CD4-positive, alpha-beta T cell (primary cell): ENCODE results near the gene UVSSA. TPM values are rescaled to one million over a fixed set of nuclear protein-coding genes. Genes with fewer than 3 reads are reported as not detected.
A peak's percentile ranks its signal among the peaks of the same experiment; 100 is the strongest.

ENCODE experiments used
- ATAC-seq: fragments of 200-7000 bp; cut with Tn5 transposase; one replicate; pipeline ENCODE4 v1.10.0; 2022; ENCODE audit warnings: mild to moderate bottlenecking; ENCODE audit not compliant: poor library complexity
- CTCF ChIA-PET: fragments of 350-600 bp; sonication (Branson Sonifier 250); formaldehyde crosslinking; loops from one replicate; lab custom pipeline; 2021; ENCODE audit warnings: antibody characterized with exemption, inconsistent platforms; lab: Charles Lee
- POLR2A ChIA-PET: fragments of 350-600 bp; sonication (Branson Sonifier 250); formaldehyde crosslinking; loops from one replicate; lab custom pipeline; 2021; ENCODE audit warnings: antibody characterized with exemption, inconsistent platforms; lab: Charles Lee
- DNase-seq, 14 experiments: peaks; one replicate each; pipeline ENCODE4 v3.0.0-alpha.2; 2013 to 2020; ENCODE audit warnings: mixed read lengths in 2 of 14
- H3K27ac ChIP-seq, 2 donors: one replicate each; pipeline versions ENCODE4 v1.5.1 to v1.7.0; 2013; ENCODE audit warnings: low read length in 2 of 2, low read depth in 1 of 2, mild to moderate bottlenecking in 1 of 2
- H3K27me3 ChIP-seq, 2 experiments: 1 replicate in 1 of 2; 2 replicates in 1 of 2; pipeline versions ENCODE4 v1.6.1 to v1.7.0; 2013; ENCODE audit warnings: low read length in 2 of 2, control low read depth in 1 of 2, mild to moderate bottlenecking in 1 of 2, moderate library complexity in 1 of 2; ENCODE audit not compliant: insufficient read depth in 2 of 2, control insufficient read depth in 1 of 2
- H3K36me3 ChIP-seq: one replicate; pipeline ENCODE4 v1.6.1; 2013; ENCODE audit warnings: low read length, control low read depth; ENCODE audit not compliant: insufficient read depth
- H3K4me1 ChIP-seq: one replicate; pipeline ENCODE4 v1.6.1; 2013; ENCODE audit warnings: low read length, control low read depth; ENCODE audit not compliant: insufficient read depth
- H3K4me3 ChIP-seq: one replicate; pipeline ENCODE4 v1.5.1; 2013; ENCODE audit warnings: mild to moderate bottlenecking, low read length, moderate library complexity
- H3K9me3 ChIP-seq, 2 experiments: 1 replicate in 1 of 2; 2 replicates in 1 of 2; pipeline versions ENCODE4 v1.6.1 to v1.7.0; 2013; ENCODE audit warnings: low read length in 2 of 2, mild to moderate bottlenecking in 2 of 2, control low read depth in 1 of 2, moderate library complexity in 1 of 2; ENCODE audit not compliant: control insufficient read depth in 1 of 2, insufficient read depth in 1 of 2
- H3K27ac Mint-ChIP-seq: one replicate; pipeline ENCODE4 v1.8.0; 2020; ENCODE audit warnings: mixed read lengths
- H3K27me3 Mint-ChIP-seq: one replicate; pipeline ENCODE4 v1.8.0; 2021; ENCODE audit warnings: mixed read lengths
- H3K36me3 Mint-ChIP-seq: one replicate; pipeline ENCODE4 v1.8.0; 2021; ENCODE audit warnings: low read depth, mixed read lengths
- H3K4me1 Mint-ChIP-seq: one replicate; pipeline ENCODE4 v1.8.0; 2021; ENCODE audit warnings: low read depth, mixed read lengths
- H3K4me3 Mint-ChIP-seq: one replicate; pipeline ENCODE4 v1.8.0; 2020; ENCODE audit warnings: mild to moderate bottlenecking, mixed read lengths
- H3K9me3 Mint-ChIP-seq: one replicate; pipeline ENCODE4 v1.8.0; 2020; ENCODE audit warnings: mixed read lengths
- CTCF ChIP-seq: fragments of 200-600 bp; IDR thresholded peaks from one replicate; pipeline ENCODE4 v1.8.0; 2022; ENCODE audit warnings: antibody characterized with exemption, mild to moderate bottlenecking
- intact Hi-C, 2 experiments: fragments of 100-400 bp; cut with DNase I in 1 of 2; cut with micrococcal nuclease in 1 of 2; formaldehyde crosslinking; loops; one replicate each; pipeline versions ENCODE4 v1.15.1 to v1.9.0; 2023 to 2025; cut with DNase I, micrococcal nuclease
- total RNA-seq, 174 experiments: library from RNA in 2 of 174; stranded (reverse) in 2 of 174; gene quantifications; one replicate each; pipeline ENCODE4 v1.2.3 and lab custom pipeline; 2021 to 2026

UVSSA gene
- total RNA-seq, 2 experiments from 2014 or later, result 31.1 to 33.1 TPM

GRCh38 chr4:1347410-1347864, 429 bp downstream of the UVSSA start:
- Mint-ChIP-seq H3K4me3 (peak overlapping the region; percentile 91), H3K27me3 (no peaks in the 10 kb centered on the region), H3K9me3 (no peaks in the 10 kb centered on the region), H3K4me1 (peaks cover 60% of the 10 kb centered on the region), H3K36me3 (peaks cover 33% of the 10 kb centered on the region), H3K27ac (peak overlapping the region; percentile 96)
- peak in 11 of 14 experiments; percentile 14 to 68 (median 30) for DNase-seq
- H3K4me1 ChIP-seq, result peaks cover 45% of the 10 kb centered on the region
- no peaks in the 10 kb centered on the region for H3K9me3 ChIP-seq
- ChIA-PET CTCF (interaction anchor here (1.2 to 2.5 kb wide), 4 partner anchors 9 to 180 kb away, joined by 6 to 17 read pairs (median 8); partner anchors contain the start of gene MAEA), POLR2A (interaction anchor here (0.6 to 4.0 kb wide), 27 partner anchors 9 to 523 kb away, joined by 3 to 178 read pairs (median 7); partner anchors contain the start of genes CTBP1, FGFRL1, MAEA and NSD2)
- no peak for TF ChIP-seq CTCF
- peak overlapping the region; percentile 84 to 89 for H3K27ac ChIP-seq
- H3K27me3 ChIP-seq, result no peaks in the 10 kb centered on the region
- H3K4me3 ChIP-seq, result peak overlapping the region; percentile 77
- ATAC-seq, result no peak
- intact Hi-C loops, result loop anchor here (1.0 to 5.0 kb wide), 12 partner anchors 17 to 567 kb away; partner anchors contain the start of genes FGFRL1 (in 2 of the 2), GAK (in 1 of the 2), LETM1 (in 1 of the 2) and SLBP (in 1 of the 2)
- H3K36me3 ChIP-seq, result peaks cover 10% of the 10 kb centered on the region

GRCh38 chr4:1348014-1348513, 1.1 kb downstream of the UVSSA start:
- H3K27ac Mint-ChIP-seq, result peak overlapping the region; percentile 96
- CTCF ChIA-PET, result interaction anchor here (1.2 to 2.0 kb wide), 4 partner anchors 8 to 180 kb away, joined by 3 to 9 read pairs (median 6); no protein-coding TSS in a partner anchor
- peaks cover 46% of the 10 kb centered on the region for H3K4me1 ChIP-seq
- no peaks in the 10 kb centered on the region for H3K27me3 Mint-ChIP-seq
- H3K4me1 Mint-ChIP-seq, result peaks cover 57% of the 10 kb centered on the region
- POLR2A ChIA-PET, result interaction anchor here (0.7 to 4.0 kb wide), 12 partner anchors 9 to 372 kb away, joined by 3 to 178 read pairs (median 8); partner anchors contain the start of genes CTBP1, FGFRL1, MAEA and TACC3
- H3K9me3 Mint-ChIP-seq, result no peaks in the 10 kb centered on the region
- peak overlapping the region; percentile 77 for H3K4me3 ChIP-seq
- no peak for ATAC-seq
- H3K36me3 ChIP-seq, result peaks cover 15% of the 10 kb centered on the region
- no peaks in the 10 kb centered on the region for H3K9me3 ChIP-seq
- H3K4me3 Mint-ChIP-seq, result peak overlapping the region; percentile 91
- H3K27ac ChIP-seq, result peak overlapping the region; percentile 84 to 89
- no peaks in the 10 kb centered on the region for H3K27me3 ChIP-seq
- no peak for TF ChIP-seq CTCF
- no peak for DNase-seq
- peaks cover 33% of the 10 kb centered on the region for H3K36me3 Mint-ChIP-seq
- intact Hi-C loops, result loop anchor here (5.0 kb wide), 6 partner anchors 41 to 566 kb away; partner anchors contain the start of genes FGFRL1 (in 2 of the 2), GAK (in 1 of the 2), SLBP (in 1 of the 2) and TMEM175 (in 1 of the 2)

GRCh38 chr4:1348746-1349145, 1.7 kb downstream of the UVSSA start:
- ATAC-seq (no peak), DNase-seq (peak in 1 of 14 experiments; percentile 3)
- Histone ChIP-seq H3K27ac (no peak overlapping the region), H3K36me3 (peaks cover 21% of the 10 kb centered on the region), H3K27me3 (no peaks in the 10 kb centered on the region), H3K9me3 (no peaks in the 10 kb centered on the region), H3K4me1 (peaks cover 46% of the 10 kb centered on the region), H3K4me3 (no peak overlapping the region)
- Mint-ChIP-seq H3K27ac (peak overlapping the region; percentile 96), H3K4me3 (peak overlapping the region; percentile 68), H3K27me3 (no peaks in the 10 kb centered on the region), H3K36me3 (peaks cover 33% of the 10 kb centered on the region), H3K4me1 (peaks cover 57% of the 10 kb centered on the region), H3K9me3 (no peaks in the 10 kb centered on the region)
- CTCF ChIA-PET, result interaction anchor here (1.3 kb wide), 1 partner anchor 81 kb away, joined by 3 read pairs; no protein-coding TSS in a partner anchor
- POLR2A ChIA-PET, result interaction anchor here (2.4 to 4.0 kb wide), 2 partner anchors 8 to 98 kb away, joined by 10 to 178 read pairs; partner anchors contain the start of gene CTBP1
- no peak for TF ChIP-seq CTCF
- intact Hi-C loops, result loop anchor here (5.0 kb wide), 6 partner anchors 41 to 566 kb away; partner anchors contain the start of genes FGFRL1 (in 2 of the 2), GAK (in 1 of the 2), SLBP (in 1 of the 2) and TMEM175 (in 1 of the 2)
